ENCODE results near the gene CRTC3. TPM values are rescaled to one million over a fixed set of nuclear protein-coding genes. Genes with fewer than 3 reads are reported as not detected.
A peak's percentile ranks its signal among the peaks of the same experiment; 100 is the strongest.

The CRTC3 gene
- total and polyA plus RNA-seq, 2 donors (not counting 3 experiments of a cell fraction or from before 2014, with no cell fraction given) = 16.2 to 26.4 TPM

- ChIA-PET POLR2A (no interaction called here), CTCF (interaction anchor here (0.9 to 1.4 kb wide), 3 partner anchors 9 to 241 kb away, joined by 3 to 5 read pairs (median 4); no protein-coding TSS in a partner anchor)
- H3K27ac ChIP-seq (ENCODE audit: insufficient read depth, low read depth, low read length) = no peak overlapping the region
- H3K4me3 ChIP-seq (replicated peaks in 1 of 3; ENCODE audit: insufficient read depth in 1 of 3, low read depth in 1 of 3, low read length in 3 of 3) = no peak overlapping the region
- no peak overlapping the region for H3K9ac ChIP-seq (replicated peaks; ENCODE audit: extremely low read depth, insufficient read depth, low read length)
- no peaks in the 10 kb centered on the region for H3K27me3 ChIP-seq (ENCODE audit: control insufficient read depth in 2 of 2, insufficient read depth in 2 of 2, low read length in 2 of 2)
- no peaks in the 10 kb centered on the region for H3K9me1 ChIP-seq (replicated peaks; ENCODE audit: control insufficient read depth, extremely low read depth, insufficient read depth, low read length)
- intact Hi-C loops (cut with micrococcal nuclease) (no loop called here), dilution Hi-C loops (cut with MboI; ENCODE audit: extremely low pct_ligation_motif_present, low sequenced_read_pairs) (no loop called here)
- no peak for TF ChIP-seq FOS (IDR thresholded peaks at IDR 0.05; ENCODE audit: borderline replicate concordance, insufficient read depth, low read length)
- TF ChIP-seq CTCF (IDR thresholded peaks at IDR 0.05; ENCODE audit: extremely low read depth in 1 of 2, insufficient read depth in 1 of 2, low read depth in 1 of 2, low read length in 2 of 2) = no peak
- TF ChIP-seq POLR2AphosphoS5 (IDR thresholded peaks at IDR 0.05; ENCODE audit: insufficient read depth, low read depth, low read length) = no peak
- no peak for TF ChIP-seq POLR2A (IDR thresholded peaks at IDR 0.05; ENCODE audit: low read depth, low read length)
- no peak for TF ChIP-seq GATA2 (IDR thresholded peaks at IDR 0.05; ENCODE audit: insufficient read depth, insufficient read length, low read depth, low read length)
- no peak for TF ChIP-seq JUN (IDR thresholded peaks at IDR 0.05; ENCODE audit: borderline replicate concordance, insufficient read depth, insufficient read length, low read depth)
- no peak for TF ChIP-seq MAX (IDR thresholded peaks at IDR 0.05; ENCODE audit: insufficient read depth, insufficient read length)
- no peak for TF ChIP-seq EZH2 (IDR thresholded peaks at IDR 0.05; ENCODE audit: borderline replicate concordance, low read depth, low read length, severe bottlenecking)
- TF ChIP-seq MYC (IDR thresholded peaks at IDR 0.05; ENCODE audit: low read depth, low read length) = no peak
- peaks cover 16% of the 10 kb centered on the region for H3K4me1 ChIP-seq (ENCODE audit: control insufficient read depth, extremely low read depth, insufficient read depth, low read length)
- H4K20me1 ChIP-seq (replicated peaks; ENCODE audit: control insufficient read depth, extremely low read depth, insufficient read depth, low read length) = peaks cover 1% of the 10 kb centered on the region
- H3K9me3 ChIP-seq (replicated peaks; ENCODE audit: control insufficient read depth, insufficient read depth, low read length) = no peaks in the 10 kb centered on the region
- FAIRE-seq (peak; percentile 50), DNase-seq (ENCODE audit: low read depth, low spot score) (peak; percentile 39)
- no peaks in the 10 kb centered on the region for H3K36me3 ChIP-seq (ENCODE audit: control insufficient read depth in 2 of 2, extremely low read depth in 1 of 2, insufficient read depth in 2 of 2, low read length in 2 of 2)
- no peak overlapping the region for H3K4me2 ChIP-seq (ENCODE audit: insufficient read depth, low read length)
- no TSS peak for BruUV-seq (replicated peaks)
- no peak overlapping the region for H2AFZ ChIP-seq (ENCODE audit: low read depth, low read length)
- peaks cover 3% of the 10 kb centered on the region for H3K79me2 ChIP-seq (ENCODE audit: control insufficient read depth, insufficient read depth, low read length)
Measured at GRCh38 chr15:90560229-90560776, 30.6 kb downstream of the CRTC3 start.
